ENCODE results near the gene CATSPER3.

Gene CATSPER3

GRCh38 chr5:135013445-135013844, 45.7 kb downstream of the CATSPER3 start:
- TF ChIP-seq EZH2 (optimal IDR thresholded peaks at IDR 0.05; ENCODE audit: low read depth, low read length) = no peak
- no peak for TF ChIP-seq CTCF (IDR thresholded peaks at IDR 0.05; ENCODE audit: low read length)
- TF ChIP-seq EZH2phosphoT487 (IDR thresholded peaks at IDR 0.05; ENCODE audit: low read length) = no peak
- H3K79me2 ChIP-seq (ENCODE audit: low read length) = no peaks in the 10 kb centered on the region

GRCh38 chr5:135013947-135014570, 46.4 kb downstream of the CATSPER3 start:
- no peak overlapping the region for H3K9ac ChIP-seq (ENCODE audit: low read length)
- no peaks in the 10 kb centered on the region for H3F3A ChIP-seq (ENCODE audit: insufficient read depth, low read length)
- no peaks in the 10 kb centered on the region for H3K9me3 ChIP-seq (replicated peaks; ENCODE audit: insufficient read depth, low read length)
- H3K27ac ChIP-seq (ENCODE audit: low read length) = no peak overlapping the region
- H3K27me3 ChIP-seq (replicated peaks; ENCODE audit: insufficient read depth, low read length) = no peaks in the 10 kb centered on the region
- H3K9me2 ChIP-seq (replicated peaks; ENCODE audit: insufficient read depth, low read length) = no peaks in the 10 kb centered on the region
- TF ChIP-seq EZH2phosphoT487 (IDR thresholded peaks at IDR 0.05; ENCODE audit: low read length) (no peak), CTCF (IDR thresholded peaks at IDR 0.05; ENCODE audit: low read length) (no peak), EZH2 (optimal IDR thresholded peaks at IDR 0.05; ENCODE audit: low read depth, low read length) (no peak)
- no peak overlapping the region for H3K4me3 ChIP-seq (ENCODE audit: low read length)
- DNase-seq = no peak
- H4K20me1 ChIP-seq (ENCODE audit: insufficient read depth, low read length) = no peaks in the 10 kb centered on the region
- H3K4me1 ChIP-seq (ENCODE audit: low read length) = peaks cover 6% of the 10 kb centered on the region; the same call in 1 of the 2 replicates
- H3K4me2 ChIP-seq (ENCODE audit: low read depth, low read length) = no peak overlapping the region
- no peak overlapping the region for H2AFZ ChIP-seq (ENCODE audit: low read length)
- H3K79me2 ChIP-seq (ENCODE audit: low read length) = no peaks in the 10 kb centered on the region
- H3K36me3 ChIP-seq (replicated peaks; ENCODE audit: insufficient read depth, low read length) = no peaks in the 10 kb centered on the region

More at GRCh38 chr5:135013445-135013844, 45.7 kb downstream of the CATSPER3 start:
- H3K36me3 ChIP-seq (replicated peaks; ENCODE audit: insufficient read depth, low read length) = no peaks in the 10 kb centered on the region
- no peak overlapping the region for H3K27ac ChIP-seq (ENCODE audit: low read length)
- no peaks in the 10 kb centered on the region for H3K9me3 ChIP-seq (replicated peaks; ENCODE audit: insufficient read depth, low read length)
- H3K9me2 ChIP-seq (replicated peaks; ENCODE audit: insufficient read depth, low read length) = no peaks in the 10 kb centered on the region
- no peaks in the 10 kb centered on the region for H3K27me3 ChIP-seq (replicated peaks; ENCODE audit: insufficient read depth, low read length)
- H3F3A ChIP-seq (ENCODE audit: insufficient read depth, low read length) = no peaks in the 10 kb centered on the region
- no peak overlapping the region for H3K9ac ChIP-seq (ENCODE audit: low read length)
- H2AFZ ChIP-seq (ENCODE audit: low read length) = no peak overlapping the region
- H3K4me1 ChIP-seq (ENCODE audit: low read length) = peaks cover 6% of the 10 kb centered on the region; the same call in 1 of the 2 replicates
- no peak for DNase-seq
- H3K4me2 ChIP-seq (ENCODE audit: low read depth, low read length) = no peak overlapping the region
- no peaks in the 10 kb centered on the region for H4K20me1 ChIP-seq (ENCODE audit: insufficient read depth, low read length)
- no peak overlapping the region for H3K4me3 ChIP-seq (ENCODE audit: low read length)

- no peak for TF ChIP-seq CTCF (IDR thresholded peaks at IDR 0.05; ENCODE audit: low read length)
- TF ChIP-seq EZH2phosphoT487 (IDR thresholded peaks at IDR 0.05; ENCODE audit: low read length) = no peak
- no peak for TF ChIP-seq EZH2 (optimal IDR thresholded peaks at IDR 0.05; ENCODE audit: low read depth, low read length)
- DNase-seq = no peak
- no peaks in the 10 kb centered on the region for H3K79me2 ChIP-seq (ENCODE audit: low read length)
Observed at GRCh38 chr5:135015942-135016341, 48.2 kb downstream of the CATSPER3 start.

More at GRCh38 chr5:135015942-135016341, 48.2 kb downstream of the CATSPER3 start:
- no peak overlapping the region for H2AFZ ChIP-seq (ENCODE audit: low read length)
- no peak overlapping the region for H3K4me2 ChIP-seq (ENCODE audit: low read depth, low read length)
- H3K9me2 ChIP-seq (replicated peaks; ENCODE audit: insufficient read depth, low read length) = no peaks in the 10 kb centered on the region
- no peaks in the 10 kb centered on the region for H3F3A ChIP-seq (ENCODE audit: insufficient read depth, low read length)
- H3K27me3 ChIP-seq (replicated peaks; ENCODE audit: insufficient read depth, low read length) = no peaks in the 10 kb centered on the region
- H3K9me3 ChIP-seq (replicated peaks; ENCODE audit: insufficient read depth, low read length) = no peaks in the 10 kb centered on the region
- no peaks in the 10 kb centered on the region for H3K36me3 ChIP-seq (replicated peaks; ENCODE audit: insufficient read depth, low read length)
- H3K9ac ChIP-seq (ENCODE audit: low read length) = no peak overlapping the region
- no peaks in the 10 kb centered on the region for H3K4me1 ChIP-seq (ENCODE audit: low read length)
- no peak overlapping the region for H3K4me3 ChIP-seq (ENCODE audit: low read length)
- H3K27ac ChIP-seq (ENCODE audit: low read length) = no peak overlapping the region
- H4K20me1 ChIP-seq (ENCODE audit: insufficient read depth, low read length) = no peaks in the 10 kb centered on the region

All from MM.1S (cell line).